Measurements from ENCODE around the gene IVD.

The IVD gene

GRCh38 chr15:40467261-40467615 lies 61.6 kb downstream of the IVD start:
- Histone ChIP-seq H3K27me3 (ENCODE audit: insufficient read depth, low read depth, severe bottlenecking) (no peaks in the 10 kb centered on the region), H3K9me3 (ENCODE audit: severe bottlenecking) (no peaks in the 10 kb centered on the region), H3K27ac (no peak overlapping the region), H3K36me3 (peaks cover 49% of the 10 kb centered on the region), H3K4me3 (ENCODE audit: low read depth, low read length) (no peak overlapping the region)
- TF ChIP-seq CTCF (IDR thresholded peaks at IDR 0.05; ENCODE audit: low read depth, low read length), result no peak
- no peak for DNase-seq

GRCh38 chr15:40468898-40469331 lies 63.3 kb downstream of the IVD start:
- Histone ChIP-seq H3K27me3 (ENCODE audit: insufficient read depth, low read depth, severe bottlenecking) (no peaks in the 10 kb centered on the region), H3K4me3 (ENCODE audit: low read depth, low read length) (no peak overlapping the region), H3K27ac (no peak overlapping the region; the same call in 1 of the 2 replicates), H3K9me3 (ENCODE audit: severe bottlenecking) (no peaks in the 10 kb centered on the region), H3K36me3 (peaks cover 34% of the 10 kb centered on the region)
- DNase-seq, result no peak
- TF ChIP-seq CTCF (IDR thresholded peaks at IDR 0.05; ENCODE audit: low read depth, low read length), result no peak

- H3K27me3 ChIP-seq (ENCODE audit: insufficient read depth, low read depth, severe bottlenecking), result no peaks in the 10 kb centered on the region
- peak overlapping the region; percentile 46 for H3K4me3 ChIP-seq (ENCODE audit: low read depth, low read length)
- peaks cover 24% of the 10 kb centered on the region for H3K36me3 ChIP-seq
- DNase-seq, result no peak
- H3K27ac ChIP-seq, result peak overlapping the region; percentile 81
- H3K9me3 ChIP-seq (ENCODE audit: severe bottlenecking), result no peaks in the 10 kb centered on the region
- no peak for TF ChIP-seq CTCF (IDR thresholded peaks at IDR 0.05; ENCODE audit: low read depth, low read length)
These were observed 64.3 kb downstream of the IVD start for GRCh38 chr15:40469776-40470390.

- Histone ChIP-seq H3K36me3 (peaks cover 17% of the 10 kb centered on the region), H3K9me3 (ENCODE audit: severe bottlenecking) (no peaks in the 10 kb centered on the region), H3K27ac (peak within 1 kb of the TSS; percentile 91), H3K4me3 (ENCODE audit: low read depth, low read length) (peak within 1 kb of the TSS; percentile 86), H3K27me3 (ENCODE audit: insufficient read depth, low read depth, severe bottlenecking) (no peaks in the 10 kb centered on the region)
- peak; percentile 78 for DNase-seq
- TF ChIP-seq CTCF (IDR thresholded peaks at IDR 0.05; ENCODE audit: low read depth, low read length), result no peak
These were observed 65.0 kb downstream of the IVD start, which contains the start of gene CHST14 for GRCh38 chr15:40470423-40471104. Gene CHST14 (plus strand): TSS chr15:40470984. CDS start chr15:40471214, 230 bp downstream.

Data from WERI-Rb-1 (cell line).